CD4-positive, alpha-beta T cell treated with Interleukin-15 for 4 hours (primary cell): Measurements from ENCODE around the gene RTL3.

Experiments used
- DNase-seq: peaks from one replicate; pipeline ENCODE4 v3.0.0-alpha.2; 2020; ENCODE audit warnings: low spot score

Gene RTL3

GRCh38 chrX:78619834-78620233, 39.3 kb downstream of the RTL3 start:
- DNase-seq, result no peak

GRCh38 chrX:78618987-78619386, 40.1 kb downstream of the RTL3 start:
- DNase-seq, result no peak

GRCh38 chrX:78614264-78614663, 44.9 kb downstream of the RTL3 start:
- DNase-seq, result no peak
